ENCODE data around the gene HJV. TPM values are rescaled to one million over a fixed set of nuclear protein-coding genes. Genes with fewer than 3 reads are reported as not detected.

Gene HJV
- total RNA-seq, 2 donors from 2014 or later: not detected

- Mint-ChIP-seq H3K9me3 (no peaks in the 10 kb centered on the region), H3K4me1 (ENCODE audit: low read depth) (peaks cover 21% of the 10 kb centered on the region), H3K36me3 (ENCODE audit: insufficient read depth in 2 of 2) (no peaks in the 10 kb centered on the region), H3K27ac (peak overlapping the region; percentile 62), H3K27me3 (ENCODE audit: low read depth) (no peaks in the 10 kb centered on the region), H3K4me3 (peak overlapping the region; percentile 55 to 61)
- ATAC-seq (replicated peaks in 1 of 2) (no peak), DNase-seq (no peak)
Measured at GRCh38 chr1:145985129-145985501, 36.4 kb downstream of the HJV start.

- Mint-ChIP-seq H3K4me3 (peak overlapping the region in 1 of 2 donors; percentile 55), H3K27me3 (ENCODE audit: low read depth) (no peaks in the 10 kb centered on the region), H3K4me1 (ENCODE audit: low read depth) (peaks cover 19% of the 10 kb centered on the region), H3K36me3 (ENCODE audit: insufficient read depth in 2 of 2) (no peaks in the 10 kb centered on the region), H3K9me3 (no peaks in the 10 kb centered on the region), H3K27ac (peak overlapping the region; percentile 64)
- ATAC-seq (replicated peaks in 1 of 2) (no peak), DNase-seq (peak in 1 of 2 donors; percentile 23)
Measured at GRCh38 chr1:145983960-145984830, 37.3 kb downstream of the HJV start.

GRCh38 chr1:145983206-145983675, 38.3 kb downstream of the HJV start:
- Mint-ChIP-seq H3K27ac (peak overlapping the region; percentile 64), H3K27me3 (ENCODE audit: low read depth) (no peaks in the 10 kb centered on the region), H3K9me3 (no peaks in the 10 kb centered on the region), H3K4me1 (ENCODE audit: low read depth) (peaks cover 12% of the 10 kb centered on the region), H3K4me3 (peak overlapping the region in 1 of 2 donors; percentile 17), H3K36me3 (ENCODE audit: insufficient read depth in 2 of 2) (no peaks in the 10 kb centered on the region)
- no peak for DNase-seq
- no peak for ATAC-seq (replicated peaks in 1 of 2)

GRCh38 chr1:145982010-145982723, 39.4 kb downstream of the HJV start:
- Mint-ChIP-seq H3K4me1 (ENCODE audit: low read depth) (peaks cover under 1% of the 10 kb centered on the region), H3K27ac (peak overlapping the region; percentile 72), H3K27me3 (ENCODE audit: low read depth) (no peaks in the 10 kb centered on the region), H3K9me3 (no peaks in the 10 kb centered on the region), H3K36me3 (ENCODE audit: insufficient read depth in 2 of 2) (no peaks in the 10 kb centered on the region), H3K4me3 (no peak overlapping the region)
- ATAC-seq (replicated peaks in 1 of 2): no peak
- DNase-seq: no peak

GRCh38 chr1:145980457-145980994, 41.0 kb downstream of the HJV start:
- H3K4me1 Mint-ChIP-seq (ENCODE audit: low read depth): no peaks in the 10 kb centered on the region
- H3K9me3 Mint-ChIP-seq: no peaks in the 10 kb centered on the region
- DNase-seq: no peak
- no peak for ATAC-seq (replicated peaks in 1 of 2)
- H3K4me3 Mint-ChIP-seq: peak overlapping the region in 1 of 2 donors; percentile 16
- no peaks in the 10 kb centered on the region for H3K27me3 Mint-ChIP-seq (ENCODE audit: low read depth)
- no peaks in the 10 kb centered on the region for H3K36me3 Mint-ChIP-seq (ENCODE audit: insufficient read depth in 2 of 2)
- H3K27ac Mint-ChIP-seq: peak overlapping the region; percentile 59

GRCh38 chr1:145979746-145980456, 41.6 kb downstream of the HJV start:
- H3K27me3 Mint-ChIP-seq (ENCODE audit: low read depth): no peaks in the 10 kb centered on the region
- no peaks in the 10 kb centered on the region for H3K9me3 Mint-ChIP-seq
- H3K27ac Mint-ChIP-seq: no peak overlapping the region
- H3K36me3 Mint-ChIP-seq (ENCODE audit: insufficient read depth in 2 of 2): no peaks in the 10 kb centered on the region
- ATAC-seq (replicated peaks in 1 of 2) (peak; percentile 14 to 28), DNase-seq (peak in 1 of 2 donors; percentile 18)
- H3K4me1 Mint-ChIP-seq (ENCODE audit: low read depth): peaks cover 5% of the 10 kb centered on the region
- H3K4me3 Mint-ChIP-seq: no peak overlapping the region

GRCh38 chr1:145978854-145979745, 42.4 kb downstream of the HJV start:
- DNase-seq: peak; percentile 86 to 89
- no peaks in the 10 kb centered on the region for H3K27me3 Mint-ChIP-seq (ENCODE audit: low read depth)
- no peaks in the 10 kb centered on the region for H3K9me3 Mint-ChIP-seq
- H3K4me3 Mint-ChIP-seq: no peak overlapping the region
- no peak overlapping the region for H3K27ac Mint-ChIP-seq
- H3K36me3 Mint-ChIP-seq (ENCODE audit: insufficient read depth in 2 of 2): no peaks in the 10 kb centered on the region
- H3K4me1 Mint-ChIP-seq (ENCODE audit: low read depth): peaks cover 8% of the 10 kb centered on the region
- ATAC-seq (replicated peaks in 1 of 2): peak; percentile 89 to 90

GRCh38 chr1:145978471-145978853, 43.1 kb downstream of the HJV start:
- Mint-ChIP-seq H3K4me1 (ENCODE audit: low read depth) (peaks cover 15% of the 10 kb centered on the region), H3K27ac (no peak overlapping the region)

GRCh38 chr1:145977486-145978470, 43.8 kb downstream of the HJV start:
- Mint-ChIP-seq H3K27ac (no peak overlapping the region), H3K9me3 (no peaks in the 10 kb centered on the region)

More at GRCh38 chr1:145978471-145978853, 43.1 kb downstream of the HJV start:
- Mint-ChIP-seq H3K4me3 (no peak overlapping the region), H3K36me3 (ENCODE audit: insufficient read depth in 2 of 2) (no peaks in the 10 kb centered on the region), H3K9me3 (no peaks in the 10 kb centered on the region), H3K27me3 (ENCODE audit: low read depth) (no peaks in the 10 kb centered on the region)
- ATAC-seq (replicated peaks in 1 of 2) (no peak), DNase-seq (no peak)

GRCh38 chr1:145977016-145977415, 44.5 kb downstream of the HJV start:
- H3K4me1 Mint-ChIP-seq (ENCODE audit: low read depth): peaks cover 24% of the 10 kb centered on the region
- no peak overlapping the region for H3K4me3 Mint-ChIP-seq
- no peaks in the 10 kb centered on the region for H3K36me3 Mint-ChIP-seq (ENCODE audit: insufficient read depth in 2 of 2)
- no peak overlapping the region for H3K27ac Mint-ChIP-seq
- ATAC-seq (replicated peaks in 1 of 2): no peak
- DNase-seq: no peak
- H3K9me3 Mint-ChIP-seq: no peaks in the 10 kb centered on the region
- H3K27me3 Mint-ChIP-seq (ENCODE audit: low read depth): no peaks in the 10 kb centered on the region

More at GRCh38 chr1:145977486-145978470, 43.8 kb downstream of the HJV start:
- H3K4me1 Mint-ChIP-seq (ENCODE audit: low read depth): peaks cover 21% of the 10 kb centered on the region
- no peak overlapping the region for H3K4me3 Mint-ChIP-seq
- ATAC-seq (replicated peaks in 1 of 2): peak; percentile 29 to 40
- H3K27me3 Mint-ChIP-seq (ENCODE audit: low read depth): no peaks in the 10 kb centered on the region
- no peaks in the 10 kb centered on the region for H3K36me3 Mint-ChIP-seq (ENCODE audit: insufficient read depth in 2 of 2)
- peak; percentile 73 to 75 for DNase-seq

GRCh38 chr1:145975216-145975615, 46.3 kb downstream of the HJV start:
- DNase-seq: no peak
- Mint-ChIP-seq H3K4me1 (ENCODE audit: low read depth) (peaks cover 24% of the 10 kb centered on the region), H3K27ac (no peak overlapping the region), H3K4me3 (no peak overlapping the region), H3K36me3 (ENCODE audit: insufficient read depth in 2 of 2) (no peaks in the 10 kb centered on the region), H3K27me3 (ENCODE audit: low read depth) (no peaks in the 10 kb centered on the region), H3K9me3 (no peaks in the 10 kb centered on the region)
- no peak for ATAC-seq (replicated peaks in 1 of 2)

Data from activated T-cell treated with anti-CD3 and anti-CD28 coated beads, Interleukin-2, amount 50 U/mL, for 72 hours (primary cell).